HG03196 (cell line): ENCODE data around the gene SDHAF4.
"Not testable (repeated sequence)": the region's sequence is repeated elsewhere in the genome, so short reads cannot be mapped to it uniquely, and the experiment has no call there.

Source experiments
- ATAC-seq: cut with Tn5 transposase; IDR thresholded peaks from one replicate; pipeline ENCODE4 v1.9.1; 2021; ENCODE audit not compliant: unreplicated experiment

SDHAF4 gene

GRCh38 chr6:70592391-70593117 lies 25.8 kb downstream of the SDHAF4 start:
- ATAC-seq: no peak

- ATAC-seq: no peak
Measured at GRCh38 chr6:70593118-70593486, 26.4 kb downstream of the SDHAF4 start.

- no peak for ATAC-seq
Measured at GRCh38 chr6:70599187-70599586, 32.5 kb downstream of the SDHAF4 start.

DNA sequence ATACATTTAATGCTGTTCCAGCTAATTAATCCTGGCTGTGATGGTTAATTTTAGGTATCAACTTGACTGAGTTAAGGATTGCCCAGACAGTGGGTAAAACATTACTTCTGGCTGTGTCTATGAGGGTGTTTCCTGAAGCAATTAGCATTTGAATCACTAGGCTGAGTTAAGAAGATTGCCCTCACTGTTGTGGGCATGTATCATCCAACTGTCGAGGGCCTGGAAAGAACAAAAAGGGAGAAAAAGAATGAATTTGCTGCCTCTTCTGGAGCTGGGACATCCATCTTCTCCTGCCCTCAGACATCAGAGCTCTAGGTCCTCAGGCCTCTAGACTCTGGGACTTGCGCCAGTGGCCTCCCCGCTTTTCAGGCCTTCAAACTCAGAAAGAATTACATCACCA lies 34.3 kb downstream of the SDHAF4 start:
- ATAC-seq: no peak

- ATAC-seq: no peak
Measured at GRCh38 chr6:70604254-70604653, 37.5 kb downstream of the SDHAF4 start.

DNA sequence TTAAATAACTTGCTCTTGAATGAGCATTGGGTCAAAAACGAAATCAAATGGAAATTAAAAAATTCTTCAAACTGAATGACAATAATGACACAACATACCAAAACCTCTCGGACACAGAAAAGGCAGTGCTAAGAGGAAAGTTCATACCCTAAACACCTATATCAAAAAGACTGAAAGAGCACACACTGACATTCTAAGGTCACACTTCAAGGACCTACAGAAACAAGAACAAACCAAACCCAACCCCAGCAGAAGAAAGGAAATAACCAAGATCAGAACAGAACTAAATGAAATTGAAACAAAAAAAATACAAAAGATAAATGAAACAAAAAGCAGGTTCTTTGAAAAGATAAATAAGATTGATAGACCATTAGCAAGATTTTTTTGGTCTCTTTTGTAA lies 40.6 kb downstream of the SDHAF4 start:
- ATAC-seq: not testable (repeated sequence)

DNA sequence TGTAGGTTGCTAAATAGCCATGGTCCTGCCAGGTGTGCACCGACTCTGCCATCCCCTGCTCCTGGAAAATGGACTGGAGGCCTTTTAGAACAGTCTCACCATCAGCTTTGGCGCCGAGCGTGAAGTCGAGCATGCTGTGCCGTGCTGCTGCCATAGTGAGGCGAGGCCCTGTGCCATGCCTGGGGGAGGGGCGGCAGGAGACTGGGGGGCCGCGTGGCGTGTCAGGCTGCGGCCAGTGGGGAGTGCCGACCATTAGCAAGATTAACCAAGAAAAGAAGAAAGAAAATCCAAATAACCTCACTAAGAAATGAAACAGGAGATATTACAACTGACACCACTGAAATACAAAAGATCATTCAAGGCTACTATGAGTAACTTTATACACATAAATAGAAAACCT lies 42.5 kb downstream of the SDHAF4 start:
- not testable (repeated sequence) for ATAC-seq

DNA sequence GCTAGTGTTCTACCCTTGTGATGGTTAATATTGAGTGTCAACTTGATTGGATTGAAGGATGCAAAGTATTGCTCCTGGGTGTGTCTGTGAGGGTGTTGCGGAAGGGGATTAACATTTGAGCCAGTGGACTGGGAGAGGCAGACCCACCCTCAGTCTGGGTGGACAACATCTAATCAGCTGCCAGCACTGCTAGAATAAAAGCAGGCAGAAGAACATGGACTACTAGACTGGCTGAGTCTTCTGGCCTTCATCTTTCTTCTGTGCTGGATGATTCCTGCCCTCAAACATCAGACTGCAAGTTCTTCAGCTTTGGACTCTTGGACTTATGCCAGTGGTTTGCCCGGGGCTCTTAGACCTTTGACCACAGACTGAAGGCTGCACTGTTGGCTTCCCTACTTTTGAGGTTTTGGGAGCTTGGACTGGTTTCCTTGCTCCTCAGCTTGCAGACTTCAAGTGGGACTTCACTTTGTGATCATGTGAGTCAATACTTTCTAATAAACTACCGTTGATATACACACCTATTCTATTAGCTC lies 50.1 kb downstream of the SDHAF4 start:
- no peak for ATAC-seq

DNA sequence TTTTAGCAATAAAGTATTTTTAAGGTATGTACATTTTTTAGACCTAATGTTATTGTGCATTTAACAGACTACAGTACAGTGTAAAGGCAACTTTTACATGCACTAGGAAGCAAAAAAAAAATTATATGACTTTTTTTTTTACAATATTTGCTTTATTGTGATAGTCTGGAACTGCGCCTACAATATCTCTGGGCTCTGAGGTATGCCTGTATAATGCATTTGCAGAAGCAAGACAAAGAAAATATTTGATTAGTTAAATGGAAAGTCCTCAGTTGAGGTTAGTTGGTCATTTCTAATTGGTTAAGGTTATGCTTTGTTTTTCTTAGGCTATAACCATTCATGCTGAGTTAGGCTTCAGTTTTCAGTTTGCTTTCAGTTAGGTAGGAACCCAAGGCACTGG lies 54.0 kb downstream of the SDHAF4 start:
- ATAC-seq: no peak

DNA sequence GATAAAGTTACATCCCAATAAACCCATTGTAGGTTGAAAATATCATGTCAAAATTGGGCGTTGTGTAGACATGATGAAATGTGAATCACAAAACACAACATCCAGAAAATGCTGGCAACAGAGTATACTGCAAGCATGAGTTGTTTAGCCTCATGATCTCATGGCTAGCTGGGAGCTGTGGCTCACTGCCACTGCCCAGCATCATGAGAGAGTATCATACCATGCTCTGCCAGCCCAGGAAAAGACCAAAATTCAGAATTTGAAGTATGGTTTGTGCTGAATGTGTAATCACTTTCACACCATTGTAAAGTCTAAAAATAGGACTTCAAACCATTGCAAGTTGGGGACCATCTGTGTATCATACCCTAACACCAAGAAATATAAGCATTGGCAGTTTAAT lies 55.7 kb downstream of the SDHAF4 start:
- ATAC-seq: no peak

DNA sequence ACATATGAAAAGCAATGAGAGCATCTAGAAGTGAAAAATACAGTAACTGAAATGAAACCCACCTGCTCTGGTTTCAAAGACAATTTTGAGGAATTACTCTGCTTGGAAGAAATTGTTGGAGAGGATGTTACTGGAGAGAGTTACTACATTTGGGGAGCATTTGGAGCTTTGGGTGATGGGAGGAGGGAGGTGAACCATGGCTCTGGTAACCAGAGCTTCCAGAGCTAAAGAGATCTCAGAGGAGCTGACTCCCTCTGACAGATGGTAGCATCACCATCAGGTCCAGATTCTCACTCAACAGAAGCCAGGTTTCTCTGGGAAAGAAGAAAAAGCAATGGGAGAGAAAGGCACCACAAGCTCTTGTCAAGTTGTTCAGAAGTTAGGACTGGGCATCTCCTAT lies 58.7 kb downstream of the SDHAF4 start:
- ATAC-seq: no peak

- ATAC-seq: no peak
Measured at GRCh38 chr6:70627500-70628254, 60.9 kb downstream of the SDHAF4 start.

DNA sequence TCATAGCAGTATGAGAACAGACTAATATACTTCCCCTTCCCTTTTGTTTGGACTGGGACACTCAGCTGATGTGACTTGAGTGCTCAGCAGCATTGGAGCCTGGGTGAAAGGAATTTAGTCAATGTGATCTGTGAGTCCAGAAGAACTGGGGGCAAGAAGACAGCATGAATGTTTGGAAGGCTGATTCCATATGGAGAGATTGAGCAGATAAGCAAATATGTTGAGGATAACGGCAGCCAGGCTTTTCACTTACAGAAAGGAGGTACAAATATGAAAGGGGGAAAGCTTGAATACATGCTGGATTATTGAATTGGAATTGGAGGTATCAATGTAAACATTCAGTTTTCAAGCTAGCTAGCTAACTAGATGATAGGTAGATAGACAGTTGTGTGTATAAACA lies 63.2 kb downstream of the SDHAF4 start:
- ATAC-seq: no peak

GRCh38 chr6:70633870-70634269 lies 67.1 kb downstream of the SDHAF4 start:
- no peak for ATAC-seq

DNA sequence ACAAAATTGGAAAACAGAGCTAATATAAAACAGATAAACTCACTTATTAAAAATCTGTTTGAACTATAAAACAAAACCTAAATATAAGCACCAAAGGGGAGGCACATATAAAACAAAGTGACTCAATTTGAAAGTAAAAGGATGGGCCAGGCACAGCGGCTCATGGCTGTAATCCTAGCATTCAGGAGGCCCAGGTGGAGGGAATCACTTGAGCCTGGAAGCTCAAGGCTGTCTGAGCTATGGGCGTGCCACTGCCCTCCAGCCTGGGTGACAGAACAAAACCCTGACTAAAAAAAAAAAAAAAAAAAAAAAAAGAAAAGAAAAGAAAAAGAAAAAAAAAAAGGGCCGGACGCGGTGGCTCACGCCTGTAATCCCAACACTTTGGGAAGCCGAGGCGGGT lies 69.9 kb downstream of the SDHAF4 start:
- no peak for ATAC-seq

GRCh38 chr6:70638468-70638867 lies 71.7 kb downstream of the SDHAF4 start:
- no peak for ATAC-seq
